Activated CD4-positive, alpha-beta T cell treated with anti-CD3 and anti-CD28 coated beads, Interleukin-10, Interleukin-2, amounts not matched to agents 100 ng/mL and 50 ng/mL, durations not matched to agents 16 hours and 8 hours (primary cell): ENCODE results near the gene ENO1.

Experiments used
- DNase-seq: peaks from one replicate; pipeline ENCODE4 v3.0.0-alpha.2; 2020

The ENO1 gene

GRCh38 chr1:8870103-8870502, 8.4 kb downstream of the ENO1 start:
- DNase-seq: no peak

- no peak for DNase-seq
Observed at GRCh38 chr1:8867878-8868567, 10.5 kb downstream of the ENO1 start.

- no peak for DNase-seq
Observed at GRCh38 chr1:8866792-8867415, 11.6 kb downstream of the ENO1 start.

- DNase-seq: no peak
Observed at GRCh38 chr1:8866173-8866791, 12.2 kb downstream of the ENO1 start.

GRCh38 chr1:8864713-8865344, 13.7 kb downstream of the ENO1 start:
- DNase-seq: no peak

GRCh38 chr1:8863794-8864233, 14.7 kb downstream of the ENO1 start:
- DNase-seq: no peak

GRCh38 chr1:8863138-8863537, 15.3 kb downstream of the ENO1 start:
- DNase-seq: no peak

GRCh38 chr1:8862528-8862927, 16.0 kb downstream of the ENO1 start:
- DNase-seq: peak; percentile 55

GRCh38 chr1:8860738-8861516, 17.6 kb downstream of the ENO1 start:
- DNase-seq: no peak

- DNase-seq: peak; percentile 68
Observed at GRCh38 chr1:8858888-8859706, 19.4 kb downstream of the ENO1 start.

GRCh38 chr1:8858112-8858668, 20.3 kb downstream of the ENO1 start:
- peak; percentile 70 for DNase-seq

- no peak for DNase-seq
Observed at GRCh38 chr1:8856689-8857412, 21.6 kb downstream of the ENO1 start.

- no peak for DNase-seq
Observed at GRCh38 chr1:8854240-8854639, 24.2 kb downstream of the ENO1 start.

- no peak for DNase-seq
Observed at GRCh38 chr1:8851060-8851459, 27.4 kb downstream of the ENO1 start.

- DNase-seq: peak; percentile 80
Observed at GRCh38 chr1:8848663-8849386, 29.7 kb downstream of the ENO1 start.

- no peak for DNase-seq
Observed at GRCh38 chr1:8847990-8848389, 30.5 kb downstream of the ENO1 start.

- DNase-seq: no peak
Observed at GRCh38 chr1:8846263-8846662, 32.2 kb downstream of the ENO1 start.

- DNase-seq: no peak
Observed at GRCh38 chr1:8845104-8846097, 33.1 kb downstream of the ENO1 start.

GRCh38 chr1:8844501-8845006, 33.9 kb downstream of the ENO1 start:
- no peak for DNase-seq
